A549 treated with dexamethasone at 1 μM for 4 hours (cell line): Measurements from ENCODE around the gene RPL34. TPM values are rescaled to one million over a fixed set of nuclear protein-coding genes. Genes with fewer than 3 reads are reported as not detected.

Experiments
- total RNA-seq: library from RNA; stranded (reverse); fragments of 200-300 nt; extraction: Qiagen RNA extraction; gene quantifications from 5 replicates; pipeline ENCODE4 v1.2.3, GENCODE V29; 2022

RPL34 gene
- total RNA-seq, result 617 to 969 TPM (median 649 TPM) in 5 replicates

GRCh38 chr4:108620101-108620932 lies at the start of gene RPL34:
Gene RPL34 (plus strand): TSS chr4:108620576. CDS start chr4:108621960, 1,384 bp downstream.

DNA sequence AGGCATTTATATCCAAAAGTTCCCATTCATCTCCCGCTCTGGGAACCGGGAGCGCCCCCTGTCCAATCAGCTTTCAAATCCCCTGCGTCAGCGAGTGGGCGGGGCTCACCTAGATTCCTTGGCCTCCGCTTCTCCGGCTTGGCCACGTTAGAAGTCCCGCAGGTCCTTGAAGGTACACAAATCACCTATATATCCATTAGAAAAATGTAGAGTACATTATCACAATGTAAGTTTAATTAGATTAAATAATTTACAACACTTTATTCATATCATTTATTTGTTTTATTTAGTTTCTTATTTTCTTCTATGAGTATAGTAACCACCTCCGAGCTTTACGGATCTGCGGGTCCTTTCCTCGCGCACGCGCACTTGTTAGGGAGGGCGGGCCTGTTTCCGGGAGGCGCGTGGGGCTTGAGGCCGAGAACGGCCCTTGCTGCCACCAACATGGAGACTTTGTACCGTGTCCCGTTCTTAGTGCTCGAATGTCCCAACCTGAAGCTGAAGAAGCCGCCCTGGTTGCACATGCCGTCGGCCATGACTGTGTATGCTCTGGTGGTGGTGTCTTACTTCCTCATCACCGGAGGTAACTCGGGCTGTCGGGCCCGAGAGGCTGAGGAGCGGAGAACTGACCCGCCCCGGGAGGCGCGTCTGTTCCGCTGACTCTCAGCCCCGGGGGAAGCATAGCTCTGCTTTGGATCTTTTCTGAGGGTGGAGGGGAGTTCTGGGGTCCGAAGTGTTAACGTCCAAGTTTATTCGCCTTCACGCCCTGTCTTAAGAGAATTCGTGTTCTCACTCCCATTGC lies 30.0 kb downstream of the RPL34 start, which contains the start of gene OSTC:
OSTC (plus strand) TSS at position 388 of the 802 bp plus-strand sequence; CDS start at position 445, 57 bp downstream.

Other genes starting within 250 kb of the RPL34 start
- gene OSTC, start 30.0 kb downstream of the RPL34 start, total RNA-seq, result 86.7 to 99.5 TPM (median 88.1 TPM) in 5 replicates
- 0.10 to 0.13 TPM in 2 of 5 replicates, not detected in the others for gene ETNPPL, start 142.5 kb downstream of the RPL34 start, total RNA-seq